Germinal center (tissue), 1 donor: ENCODE measurements around the gene MED8.

Experiments
- DNase-seq: peaks from one replicate; pipeline ENCODE4 v3.0.0; 2012; ENCODE audit warnings: mixed read lengths, low spot score

MED8 gene

GRCh38 chr1:43334453-43335205 is 55.0 kb downstream of the MED8 start:
- no peak for DNase-seq
